Activated naive CD8-positive, alpha-beta T cell treated with anti-CD3 and anti-CD28 coated beads, Interleukin-2, amount 50 U/mL, for 24 hours (primary cell): ENCODE data around the gene SSX2.
"Not testable (repeated sequence)": the region's sequence is repeated elsewhere in the genome, so short reads cannot be mapped to it uniquely, and the experiment has no call there.

ENCODE experiments used
- ATAC-seq: fragments of 150-1000 bp; cut with Tn5 transposase; one replicate; pipeline ENCODE4 v1.10.0; 2021
- DNase-seq: peaks from one replicate; pipeline ENCODE4 v3.0.0; 2021
- H3K27ac Mint-ChIP-seq: one replicate; pipeline ENCODE4 v1.8.0; 2021; ENCODE audit warnings: mild to moderate bottlenecking, mixed read lengths
- H3K27me3 Mint-ChIP-seq: one replicate; pipeline ENCODE4 v1.8.0; 2021; ENCODE audit warnings: mixed read lengths
- H3K36me3 Mint-ChIP-seq: one replicate; pipeline ENCODE4 v1.8.0; 2021; ENCODE audit warnings: low read depth, mixed read lengths
- H3K4me1 Mint-ChIP-seq: one replicate; pipeline ENCODE4 v1.8.0; 2021; ENCODE audit warnings: mixed read lengths
- H3K4me3 Mint-ChIP-seq: one replicate; pipeline ENCODE4 v1.8.0; 2021; ENCODE audit warnings: mild to moderate bottlenecking, moderate library complexity, mixed read lengths
- H3K9me3 Mint-ChIP-seq: one replicate; pipeline ENCODE4 v1.8.0; 2021; ENCODE audit warnings: mixed read lengths

Gene SSX2

DNA sequence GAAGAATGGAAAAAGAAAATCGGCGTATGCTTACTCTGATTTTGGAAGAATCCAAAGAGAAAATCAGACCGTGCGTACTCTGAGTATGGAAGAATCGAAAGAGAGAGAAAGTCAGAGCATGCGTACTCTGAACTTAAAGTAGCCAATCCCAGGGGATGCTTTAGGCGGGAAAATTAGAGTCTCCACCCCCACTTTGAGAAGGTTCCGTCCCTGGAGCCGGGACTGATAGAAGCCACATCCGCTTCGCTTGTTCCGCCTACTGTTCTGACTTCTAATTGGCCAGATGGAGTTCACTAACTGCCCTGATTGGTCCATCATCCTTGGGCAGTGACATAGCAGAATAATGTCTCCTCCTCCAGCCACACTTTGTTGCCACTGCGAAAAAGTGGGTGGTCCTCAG is at the start of gene SSX2:
SSX2 (minus strand) TSS at position 101 of the 400 bp plus-strand sequence. CDS start 1,429 bp downstream, outside the sequence.
- not testable (repeated sequence) for H3K9me3 Mint-ChIP-seq, H3K27me3 Mint-ChIP-seq, H3K27ac Mint-ChIP-seq, ATAC-seq, H3K4me1 Mint-ChIP-seq, H3K36me3 Mint-ChIP-seq, H3K4me3 Mint-ChIP-seq, DNase-seq

- H3K4me1 Mint-ChIP-seq, H3K27ac Mint-ChIP-seq, H3K4me3 Mint-ChIP-seq, H3K27me3 Mint-ChIP-seq, H3K36me3 Mint-ChIP-seq, ATAC-seq, DNase-seq, H3K9me3 Mint-ChIP-seq: not testable (repeated sequence)
Measured at GRCh38 chrX:52750952-52751351, 44.0 kb upstream of the SSX2 start, which contains the start of gene SSX2B. SSX2B (plus strand) TSS chrX:52751252; CDS start chrX:52752681, 1,429 bp downstream.

GRCh38 chrX:52692034-52692433 is 14.9 kb downstream of the SSX2 start:
- H3K4me1 Mint-ChIP-seq, H3K27ac Mint-ChIP-seq, H3K27me3 Mint-ChIP-seq, DNase-seq, ATAC-seq, H3K9me3 Mint-ChIP-seq, H3K36me3 Mint-ChIP-seq, H3K4me3 Mint-ChIP-seq: not testable (repeated sequence)

GRCh38 chrX:52662218-52662617 is 44.8 kb downstream of the SSX2 start:
- H3K27ac Mint-ChIP-seq, H3K36me3 Mint-ChIP-seq, H3K4me1 Mint-ChIP-seq, ATAC-seq, H3K9me3 Mint-ChIP-seq, DNase-seq, H3K27me3 Mint-ChIP-seq, H3K4me3 Mint-ChIP-seq: not testable (repeated sequence)

DNA sequence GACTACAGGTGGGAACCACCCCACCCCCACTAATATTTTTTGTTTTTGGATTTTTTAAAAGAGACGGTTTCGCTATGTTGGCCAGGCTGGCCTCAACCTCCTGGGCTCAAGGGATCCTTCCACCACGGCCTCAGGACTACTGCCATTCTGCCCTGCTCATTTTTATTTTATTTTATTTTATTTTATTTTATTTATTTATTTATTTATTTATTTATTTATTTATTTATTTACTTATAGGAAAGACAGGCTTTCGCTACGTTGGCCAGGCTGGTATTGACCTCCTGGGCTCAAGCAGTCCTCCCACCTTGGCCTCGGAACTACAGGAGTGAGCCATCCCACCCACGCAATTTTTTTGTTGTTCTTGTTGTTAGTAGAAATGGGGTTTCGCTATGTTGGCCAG is 51.5 kb downstream of the SSX2 start:
- H3K4me1 Mint-ChIP-seq, H3K27ac Mint-ChIP-seq, H3K9me3 Mint-ChIP-seq, H3K27me3 Mint-ChIP-seq, H3K4me3 Mint-ChIP-seq, H3K36me3 Mint-ChIP-seq, DNase-seq, ATAC-seq: not testable (repeated sequence)

GRCh38 chrX:52654800-52655199 is 52.2 kb downstream of the SSX2 start, which contains the start of gene SSX7:
SSX7 (minus strand) TSS chrX:52654900; CDS start chrX:52653472, 1,428 bp downstream.
- H3K36me3 Mint-ChIP-seq, H3K4me1 Mint-ChIP-seq: not testable (repeated sequence)

GRCh38 chrX:52650676-52651075 is 56.3 kb downstream of the SSX2 start:
- not testable (repeated sequence) for H3K27me3 Mint-ChIP-seq, H3K4me1 Mint-ChIP-seq

More at GRCh38 chrX:52654800-52655199, 52.2 kb downstream of the SSX2 start, which contains the start of gene SSX7:
- not testable (repeated sequence) for H3K27ac Mint-ChIP-seq, ATAC-seq, H3K4me3 Mint-ChIP-seq, H3K9me3 Mint-ChIP-seq, DNase-seq, H3K27me3 Mint-ChIP-seq

GRCh38 chrX:52648956-52649355 is 58.0 kb downstream of the SSX2 start:
- not testable (repeated sequence) for H3K27me3 Mint-ChIP-seq, H3K4me1 Mint-ChIP-seq, H3K4me3 Mint-ChIP-seq, H3K9me3 Mint-ChIP-seq, DNase-seq, H3K36me3 Mint-ChIP-seq, H3K27ac Mint-ChIP-seq, ATAC-seq

More at GRCh38 chrX:52650676-52651075, 56.3 kb downstream of the SSX2 start:
- not testable (repeated sequence) for H3K27ac Mint-ChIP-seq, DNase-seq, ATAC-seq, H3K36me3 Mint-ChIP-seq, H3K4me3 Mint-ChIP-seq, H3K9me3 Mint-ChIP-seq
